ENCODE results near the gene TUBGCP6. TPM values are rescaled to one million over a fixed set of nuclear protein-coding genes. Genes with fewer than 3 reads are reported as not detected.

Gene TUBGCP6
- total and polyA plus RNA-seq, 2 donors (not counting 1 experiment from before 2014, with no cell fraction given): 137 to 178 TPM

DNA sequence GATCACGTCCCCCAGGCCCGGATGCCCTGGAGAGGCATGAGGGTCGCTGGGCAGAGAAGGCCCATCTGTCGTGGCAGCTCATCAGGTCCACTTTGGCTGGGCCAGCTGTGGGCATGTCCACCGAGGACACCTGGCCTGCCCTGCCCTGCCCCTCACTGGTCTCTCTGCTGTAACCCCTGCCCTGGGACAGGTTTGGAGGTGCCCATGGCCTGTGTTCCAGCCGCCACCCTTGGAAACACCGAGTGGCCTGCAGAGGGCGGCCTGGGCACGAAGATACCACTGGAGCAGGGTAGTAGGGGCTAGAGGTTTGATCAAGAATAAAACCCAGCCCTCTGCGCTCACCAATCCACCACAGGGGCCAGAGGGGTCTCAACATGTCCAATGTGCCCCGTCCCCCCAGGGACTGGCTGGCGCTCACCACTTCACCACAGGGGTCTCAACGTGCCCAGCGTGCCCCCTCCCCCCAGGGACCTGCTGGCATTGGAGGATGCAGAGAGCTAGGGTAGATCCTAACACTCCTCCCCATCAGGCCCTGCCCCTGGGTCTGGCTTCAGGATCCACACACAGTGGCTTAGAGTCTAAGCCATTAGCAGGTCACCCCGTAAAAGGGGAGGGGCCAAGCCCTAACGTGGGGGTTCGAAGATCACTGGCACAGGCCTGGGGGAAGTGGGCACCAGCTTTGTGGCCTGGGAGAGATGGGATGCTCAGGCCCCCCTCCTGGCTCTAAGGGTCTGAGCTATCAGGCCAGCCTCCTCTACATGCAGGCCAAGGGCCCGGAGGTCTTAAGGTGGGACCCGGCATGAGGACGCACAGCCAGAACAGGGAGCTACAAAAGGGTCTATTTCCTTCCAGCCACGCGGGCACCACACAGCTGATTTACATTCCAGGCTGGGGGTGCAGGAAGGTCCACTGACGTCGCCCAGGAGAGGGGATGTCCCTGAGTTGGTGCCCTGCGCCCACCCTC lies 7.5 kb upstream of the TUBGCP6 start:
- peak overlapping the region; percentile 86 for H3K4me3 Mint-ChIP-seq
- WGBS (ENCODE audit: insufficient coverage): 61% methylated on average over 15 of the region's 25 CpGs
- ATAC-seq (ENCODE audit: low read depth): peak; percentile 67
- intact Hi-C loops (cut with micrococcal nuclease): loop anchor here (1.0 to 5.0 kb wide), 6 partner anchors 8 to 330 kb away; partner anchors contain the start of genes CHKB, DENND6B and MAPK11
- DNase-seq: peak; percentile 82
- ChIA-PET POLR2A (interaction anchor here (0.6 to 3.1 kb wide), 7 partner anchors 9 to 369 kb away, joined by 3 to 12 read pairs (median 4); no protein-coding TSS in a partner anchor), CTCF (interaction anchor here (0.6 to 3.8 kb wide), 25 partner anchors 10 to 369 kb away, joined by 3 to 52 read pairs (median 4); partner anchors contain the start of genes DENND6B, MAPK12, PLXNB2 and SCO2)
- Histone ChIP-seq H2AFZ (ENCODE audit: insufficient read depth, low read depth, low read length, poor library complexity, severe bottlenecking) (peak overlapping the region; percentile 83), H3K79me2 (ENCODE audit: control insufficient read depth, insufficient read depth, low read length) (peaks cover 12% of the 10 kb centered on the region), H3K9ac (ENCODE audit: low read length) (no peak overlapping the region), H3K36me3 (replicated peaks in 1 of 2; ENCODE audit: control extremely low read depth in 1 of 2, control insufficient read depth in 1 of 2, extremely low read depth in 1 of 2, insufficient read depth in 2 of 2, low read length in 1 of 2) (peaks cover 0 to 13% of the 10 kb centered on the region in 2 experiments), H3K4me3 (ENCODE audit: control extremely low read depth in 1 of 5, extremely low read depth in 1 of 5, insufficient read depth in 1 of 5, low read depth in 2 of 5, low read length in 4 of 5) (peak overlapping the region in 2 of 5 experiments; percentile 69 to 80), H3K4me1 (ENCODE audit: control insufficient read depth in 2 of 2, insufficient read depth in 2 of 2, low read length in 2 of 2) (peaks cover 14 to 38% of the 10 kb centered on the region in 2 donors), H3K4me2 (replicated peaks; ENCODE audit: low read depth, low read length, poor library complexity, severe bottlenecking) (peak overlapping the region; percentile 95), H3K27me3 (replicated peaks in 1 of 4; ENCODE audit: control extremely low read depth in 1 of 4, control insufficient read depth in 3 of 4, insufficient read depth in 4 of 4, low read length in 3 of 4) (no peaks in the 10 kb centered on the region), H3K9me3 (ENCODE audit: control extremely low read depth in 1 of 3, control insufficient read depth in 2 of 3, insufficient read depth in 1 of 3, low read length in 2 of 3) (no peaks in the 10 kb centered on the region), H3K27ac (ENCODE audit: low read length in 2 of 2) (no peak overlapping the region), H4K20me1 (ENCODE audit: control insufficient read depth, insufficient read depth, low read length, poor library complexity, severe bottlenecking) (peaks cover 28% of the 10 kb centered on the region)
- H3K27ac Mint-ChIP-seq: peak overlapping the region; percentile 67
- H3K9me3 Mint-ChIP-seq (ENCODE audit: insufficient read depth): no peaks in the 10 kb centered on the region
- no peak for TF ChIP-seq EZH2 (IDR thresholded peaks at IDR 0.05; ENCODE audit: borderline replicate concordance, insufficient read depth, low read depth, low read length, poor library complexity, severe bottlenecking)
- TF ChIP-seq CTCF (IDR thresholded peaks at IDR 0.05): peak; percentile 76
- no peaks in the 10 kb centered on the region for H3K27me3 Mint-ChIP-seq
- peaks cover 22% of the 10 kb centered on the region for H3K4me1 Mint-ChIP-seq

All from B cell (primary cell).